ENCODE results near the gene TPH2.

Gene TPH2

DNA sequence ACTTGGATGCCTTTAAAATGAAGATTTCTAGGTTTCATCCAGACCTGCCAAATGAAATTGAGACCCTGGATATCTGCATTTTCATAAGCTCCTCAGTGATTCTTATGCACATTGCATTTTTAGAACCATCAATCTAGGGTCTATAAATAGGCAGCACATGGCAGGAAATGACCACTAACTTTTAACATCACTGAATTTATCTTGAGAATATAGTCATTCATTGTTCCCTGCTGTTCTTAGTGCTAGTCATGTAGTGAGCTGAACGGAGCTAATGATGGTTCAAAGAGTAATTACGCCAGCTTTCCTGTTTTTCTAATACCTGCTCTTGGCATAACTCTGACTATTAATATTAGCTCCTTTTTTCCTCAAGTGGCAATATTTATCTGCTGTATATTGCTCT lies 91.6 kb downstream of the TPH2 start:
- DNase-seq (ENCODE audit: extremely low read depth in 1 of 2, low read depth in 1 of 2), result no peak

DNA sequence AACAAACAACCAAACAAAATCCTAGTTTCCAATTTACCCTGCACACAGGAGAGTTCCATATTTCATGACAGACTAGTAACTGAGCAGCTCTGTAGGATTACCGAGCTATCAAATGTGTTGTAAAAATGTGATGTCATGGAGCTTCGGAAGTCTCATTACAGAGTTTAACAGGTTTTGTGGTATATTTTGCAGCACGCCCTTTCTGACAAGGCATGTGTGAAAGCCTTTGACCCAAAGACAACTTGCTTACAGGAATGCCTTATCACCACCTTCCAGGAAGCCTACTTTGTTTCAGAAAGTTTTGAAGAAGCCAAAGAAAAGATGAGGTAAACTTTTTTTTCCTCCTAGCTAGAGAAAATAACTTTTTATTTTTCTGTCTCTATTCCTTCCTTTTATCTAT lies 92.4 kb downstream of the TPH2 start:
- no peak for DNase-seq (ENCODE audit: extremely low read depth in 1 of 2, low read depth in 1 of 2)

DNA sequence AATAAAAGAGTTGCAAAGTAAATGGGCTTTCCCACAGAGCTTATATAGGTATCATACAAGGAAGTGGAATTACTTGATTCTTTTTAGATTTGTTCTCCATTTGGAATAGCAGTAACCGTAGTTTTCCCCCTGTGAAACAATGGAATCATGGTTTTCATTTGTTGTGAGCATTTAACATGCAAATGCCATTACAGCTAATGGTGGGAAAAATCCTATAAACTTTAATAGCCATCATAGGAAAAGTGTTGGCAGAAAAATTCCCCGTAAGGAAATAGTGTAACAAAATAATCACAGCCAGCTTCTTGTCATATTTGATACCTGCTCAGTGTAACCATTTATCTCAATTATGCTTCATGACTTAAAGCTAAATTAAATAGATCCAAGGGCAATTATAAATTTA lies 95.3 kb downstream of the TPH2 start:
- DNase-seq (ENCODE audit: extremely low read depth in 1 of 2, low read depth in 1 of 2), result no peak

DNA sequence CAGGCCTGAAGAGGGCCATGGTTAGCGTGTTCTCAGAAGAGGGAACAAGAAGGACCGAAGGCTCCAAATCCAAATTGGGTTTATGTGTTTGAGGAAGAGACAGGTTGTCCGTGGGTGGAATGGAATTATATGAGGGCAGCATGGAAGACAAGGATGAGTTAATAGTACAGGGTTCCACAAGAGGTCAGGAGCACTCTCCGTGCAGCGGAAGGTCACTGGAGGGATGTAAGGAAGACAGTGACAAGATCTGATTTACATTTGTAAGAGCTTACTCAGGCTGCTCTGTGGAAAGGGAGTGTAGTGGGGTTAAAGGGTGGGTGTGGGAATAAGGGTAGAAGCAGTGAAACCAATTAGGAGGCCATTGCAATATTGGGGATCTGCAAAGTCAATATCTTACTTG lies 97.0 kb downstream of the TPH2 start:
- no peak for DNase-seq (ENCODE audit: extremely low read depth in 1 of 2, low read depth in 1 of 2)

DNA sequence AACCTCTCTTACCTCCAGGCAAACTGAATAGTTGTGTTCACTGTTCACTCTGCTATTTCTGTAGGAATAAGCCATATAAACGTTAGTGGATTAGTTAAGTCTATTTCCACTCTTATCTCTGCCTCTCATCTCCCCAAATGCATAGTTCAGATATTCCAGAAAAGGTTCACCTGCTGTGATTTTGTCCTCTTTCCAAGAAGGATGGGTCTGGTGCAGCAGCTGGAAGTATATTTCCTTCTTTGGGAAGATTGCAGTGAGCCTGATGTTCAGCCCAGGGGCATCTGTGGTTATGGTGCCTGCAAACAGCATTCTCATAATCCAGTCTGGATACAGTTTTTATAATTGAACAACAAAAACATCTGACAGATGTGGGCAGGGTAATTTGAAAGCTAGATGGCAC lies 97.7 kb downstream of the TPH2 start:
- no peak for DNase-seq (ENCODE audit: extremely low read depth in 1 of 2, low read depth in 1 of 2)

DNA sequence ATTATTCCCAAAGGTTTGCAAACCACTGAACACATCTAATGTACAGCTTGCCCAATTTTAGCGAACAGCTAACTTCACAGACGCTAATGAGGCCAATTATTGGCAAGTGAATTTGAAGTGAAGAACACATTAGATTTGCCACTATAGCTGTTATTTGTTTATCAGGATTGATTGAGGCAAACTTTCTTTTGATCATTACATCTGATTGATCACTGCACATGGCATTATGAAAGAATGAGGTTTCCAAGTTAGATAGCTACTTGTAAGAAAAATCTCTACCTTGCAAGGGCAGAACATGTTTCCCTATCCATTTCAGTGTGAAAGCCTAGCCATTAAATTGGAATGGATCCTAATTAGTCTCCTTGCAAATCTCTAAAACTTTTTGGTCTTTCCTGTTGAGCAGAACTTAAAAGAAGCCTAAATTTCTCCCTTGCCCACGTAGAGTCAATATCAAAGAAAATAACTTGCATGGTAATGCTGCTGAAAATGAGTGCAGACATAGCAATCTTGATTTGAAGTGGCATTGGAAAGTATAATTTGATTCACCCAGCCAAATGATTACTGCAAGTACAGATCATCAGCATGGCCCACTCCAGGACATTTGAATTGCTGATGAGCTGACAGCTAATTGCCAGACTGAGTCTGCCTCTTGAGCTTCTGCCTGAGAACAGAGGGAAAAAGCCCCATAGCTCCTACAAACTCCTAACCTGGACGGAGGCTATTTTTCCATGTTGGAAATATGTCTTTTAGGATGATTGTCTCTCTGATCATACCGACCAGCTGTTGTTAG lies 98.6 kb downstream of the TPH2 start:
- no peak for DNase-seq (ENCODE audit: extremely low read depth in 1 of 2, low read depth in 1 of 2)

DNA sequence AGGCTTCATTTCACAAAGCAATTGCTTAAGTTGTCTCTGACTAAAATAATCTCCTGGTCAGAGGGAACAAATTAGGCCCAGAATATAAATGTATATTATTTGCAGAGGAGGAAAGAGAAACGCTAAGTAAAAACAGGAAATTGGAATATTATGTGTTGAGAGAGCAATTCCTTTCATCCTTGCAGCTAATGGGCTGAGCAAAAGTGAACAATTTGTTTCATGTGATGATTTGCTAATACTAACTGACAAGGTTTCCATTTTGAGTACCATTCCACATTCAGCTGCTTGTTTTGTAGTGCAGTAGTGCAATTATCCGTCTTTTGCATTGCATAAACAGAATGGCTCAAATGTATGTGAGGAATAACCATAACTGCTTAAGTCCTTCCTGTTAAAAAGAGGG lies 103.2 kb downstream of the TPH2 start:
- DNase-seq (ENCODE audit: extremely low read depth in 1 of 2, low read depth in 1 of 2), result no peak

DNA sequence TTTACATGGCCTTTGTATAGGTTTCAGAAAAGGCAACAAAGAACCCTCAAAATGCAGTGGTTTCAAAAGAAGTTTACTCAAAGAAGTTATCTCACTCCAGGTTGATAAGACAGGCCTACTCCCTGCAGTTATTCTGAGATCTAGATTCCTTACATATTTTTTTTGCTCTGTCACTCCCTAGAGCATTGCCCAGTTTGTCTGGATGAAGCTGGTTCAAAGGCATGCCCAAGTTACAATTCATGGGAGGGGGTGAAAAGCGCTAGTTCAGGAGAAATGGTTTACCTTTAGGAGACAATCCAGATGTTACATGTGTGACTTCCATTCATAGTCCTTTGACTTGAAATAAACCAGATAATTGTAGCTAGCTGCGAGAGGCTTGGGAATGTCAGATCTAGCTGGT lies 115.0 kb downstream of the TPH2 start:
- no peak for DNase-seq (ENCODE audit: extremely low read depth in 1 of 2, low read depth in 1 of 2)

DNA sequence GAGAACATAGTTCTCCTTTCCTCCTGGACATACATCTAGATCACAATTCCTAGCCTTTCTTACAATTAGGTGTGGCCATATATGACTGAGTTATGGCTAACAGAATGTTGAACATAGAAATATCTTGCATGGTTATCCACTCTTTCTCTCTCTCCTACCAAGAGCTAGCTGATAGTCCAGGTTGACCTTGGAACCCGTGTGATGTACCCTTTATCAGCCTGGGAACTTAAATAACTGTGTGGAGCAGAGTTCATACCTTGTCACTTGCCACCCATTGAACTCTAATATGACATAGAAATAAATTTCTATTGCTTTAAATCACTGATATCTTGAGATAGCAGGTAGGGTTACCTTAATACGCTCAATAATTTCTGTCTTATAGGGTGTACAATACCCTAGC lies 115.9 kb downstream of the TPH2 start:
- DNase-seq (ENCODE audit: extremely low read depth in 1 of 2, low read depth in 1 of 2), result no peak

DNA sequence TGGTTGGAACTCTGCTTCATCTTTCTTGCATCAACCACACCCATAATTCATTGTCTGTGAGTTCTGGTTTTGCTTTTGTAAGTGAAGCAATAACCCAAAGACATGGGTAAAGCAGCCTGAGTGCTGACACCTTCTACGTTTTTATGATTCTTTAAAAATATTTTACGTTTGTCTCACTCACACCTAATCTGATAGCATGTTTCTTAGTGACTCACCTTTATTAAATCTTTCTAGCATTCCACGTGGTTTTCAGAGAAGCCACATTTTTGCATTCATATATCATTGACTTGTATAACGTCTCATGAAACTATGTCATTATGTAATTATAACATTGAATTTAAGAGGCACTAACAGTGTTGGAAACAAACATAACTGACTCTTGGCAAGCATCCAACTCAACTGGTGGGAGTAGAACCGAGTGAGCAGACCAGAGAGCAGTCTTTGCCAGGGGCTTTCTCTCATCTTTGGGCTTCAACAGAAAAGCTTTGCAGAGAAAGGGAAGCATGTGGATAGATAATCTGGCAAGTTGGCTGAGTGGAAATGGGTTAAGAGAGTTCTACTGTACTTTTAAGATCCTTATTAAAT lies 118.8 kb downstream of the TPH2 start:
- no peak for DNase-seq (ENCODE audit: extremely low read depth in 1 of 2, low read depth in 1 of 2)

DNA sequence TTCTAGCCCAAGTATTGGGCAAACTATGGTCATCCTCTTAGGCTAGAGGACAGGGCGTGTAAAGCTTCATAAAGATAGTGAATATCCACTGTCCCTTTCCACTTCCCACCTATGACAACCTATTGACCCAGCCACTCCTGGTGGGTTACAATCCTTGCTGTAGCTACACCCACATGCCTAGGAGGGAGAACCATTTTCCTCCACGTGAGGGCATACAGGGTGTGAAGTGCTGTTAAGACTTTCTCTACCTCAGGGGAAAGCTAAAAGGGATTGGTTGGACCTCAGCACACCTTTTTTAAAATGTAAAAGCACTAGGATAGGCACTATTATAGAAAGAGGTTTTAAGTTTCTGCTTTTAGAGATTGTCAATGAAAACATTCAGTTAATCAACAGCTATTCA lies 124.4 kb downstream of the TPH2 start:
- DNase-seq (ENCODE audit: extremely low read depth in 1 of 2, low read depth in 1 of 2), result no peak

DNA sequence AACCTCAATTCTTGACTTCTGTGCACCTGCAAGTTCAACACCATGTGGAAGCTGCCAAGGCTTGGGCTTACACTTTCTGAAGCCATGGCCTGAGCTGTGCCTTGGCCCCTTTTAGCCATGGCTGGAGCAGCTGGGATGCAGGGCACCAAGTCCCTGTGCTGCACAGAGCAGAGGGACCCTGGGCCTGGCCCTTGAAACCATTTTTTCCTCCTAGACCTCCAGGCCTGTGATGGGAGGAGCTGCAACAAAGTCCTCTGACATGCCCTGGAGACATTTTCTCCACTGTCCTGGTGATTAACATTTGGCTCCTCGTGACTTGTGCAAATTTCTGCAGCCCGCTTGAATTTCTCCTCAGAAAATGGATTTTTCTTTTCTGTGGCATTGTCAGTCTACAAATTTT lies 132.4 kb downstream of the TPH2 start:
- no peak for DNase-seq (ENCODE audit: extremely low read depth in 1 of 2, low read depth in 1 of 2)

DNA sequence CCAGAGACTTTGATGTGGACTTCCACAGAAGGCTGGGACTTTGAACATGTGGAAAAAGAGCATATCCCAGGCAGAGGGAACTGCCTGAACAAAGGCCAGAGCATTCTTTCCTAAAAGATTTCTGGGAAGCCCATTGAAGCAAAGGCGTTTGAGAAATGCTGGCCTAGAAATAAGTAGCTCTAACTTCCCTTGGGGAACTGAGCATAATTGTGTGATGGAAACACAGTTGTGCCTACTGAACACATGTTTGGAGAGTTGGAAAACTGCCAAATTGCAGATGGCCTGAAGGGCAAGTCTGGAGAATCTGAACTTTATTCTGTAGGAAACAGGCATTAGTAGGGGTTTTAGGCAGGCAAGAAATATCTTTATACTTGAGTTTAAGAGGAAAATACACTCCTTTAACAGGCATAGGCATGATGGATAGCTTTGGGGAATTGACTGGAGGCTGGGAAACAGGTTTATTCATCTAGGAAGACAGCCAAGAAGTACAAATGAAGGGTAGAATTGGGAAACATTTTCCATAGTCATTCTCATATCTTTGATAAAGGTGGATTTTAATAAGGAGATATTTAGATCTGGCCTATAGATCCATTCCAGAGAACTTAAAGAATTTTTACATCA lies 134.1 kb downstream of the TPH2 start:
- DNase-seq (ENCODE audit: extremely low read depth in 1 of 2, low read depth in 1 of 2), result no peak

DNA sequence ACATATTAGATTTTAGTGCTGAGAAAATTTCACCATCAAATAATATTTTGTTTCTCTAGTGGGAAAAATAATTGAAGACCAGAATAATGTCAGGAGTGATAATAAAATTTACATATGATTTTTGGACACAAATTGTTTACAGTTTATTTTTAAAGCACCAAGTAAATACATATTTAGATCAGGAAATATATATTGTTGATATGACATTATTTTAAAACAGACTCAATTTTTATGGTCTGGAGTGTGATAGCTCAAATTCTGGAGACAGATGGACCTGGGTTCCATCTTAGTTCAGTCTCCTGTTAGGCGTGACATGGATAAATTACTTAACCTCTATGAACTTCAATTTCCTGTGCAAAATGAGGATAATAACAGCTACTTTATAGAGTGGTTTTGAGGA lies 135.4 kb downstream of the TPH2 start:
- DNase-seq (ENCODE audit: extremely low read depth in 1 of 2, low read depth in 1 of 2), result no peak

DNA sequence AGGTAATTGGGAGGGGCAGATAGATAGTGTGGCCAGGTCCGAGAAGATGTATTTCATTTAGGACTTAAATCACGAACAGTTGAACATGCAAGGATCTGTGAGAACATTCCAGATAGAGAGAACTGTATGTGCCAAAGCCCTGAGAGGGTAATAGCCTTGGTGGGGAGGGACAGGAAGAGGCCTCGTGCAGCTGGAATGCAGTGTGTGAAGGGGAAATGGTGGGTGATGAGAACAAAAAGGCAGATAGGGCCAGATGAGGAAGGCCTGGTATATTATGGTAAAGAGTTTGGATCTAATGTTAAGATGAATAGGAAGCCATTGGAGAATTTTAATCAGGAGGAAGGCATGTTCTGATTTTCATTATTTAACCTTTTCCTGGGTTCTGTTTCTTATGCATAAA lies 136.3 kb downstream of the TPH2 start:
- no peak for DNase-seq (ENCODE audit: extremely low read depth in 1 of 2, low read depth in 1 of 2)

DNA sequence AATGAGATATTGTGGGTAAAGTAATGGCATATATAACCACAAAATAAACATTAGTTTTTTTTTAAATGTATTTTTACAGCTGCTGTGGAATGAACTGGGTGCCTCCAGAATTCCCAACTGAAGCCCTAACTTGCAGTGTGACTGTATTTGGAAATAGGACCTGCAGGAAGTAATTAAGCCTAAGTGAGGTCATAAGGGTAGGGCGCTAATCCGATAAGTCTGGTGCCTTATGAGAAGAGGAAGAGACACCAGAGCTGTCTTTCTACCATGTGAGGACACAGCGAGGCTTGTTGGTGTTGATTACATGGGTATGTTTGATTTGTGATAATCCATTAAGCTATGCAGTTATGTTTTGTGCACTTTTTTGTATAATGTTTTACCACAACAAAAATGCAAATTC lies 136.8 kb downstream of the TPH2 start:
- no peak for DNase-seq (ENCODE audit: extremely low read depth in 1 of 2, low read depth in 1 of 2)

DNA sequence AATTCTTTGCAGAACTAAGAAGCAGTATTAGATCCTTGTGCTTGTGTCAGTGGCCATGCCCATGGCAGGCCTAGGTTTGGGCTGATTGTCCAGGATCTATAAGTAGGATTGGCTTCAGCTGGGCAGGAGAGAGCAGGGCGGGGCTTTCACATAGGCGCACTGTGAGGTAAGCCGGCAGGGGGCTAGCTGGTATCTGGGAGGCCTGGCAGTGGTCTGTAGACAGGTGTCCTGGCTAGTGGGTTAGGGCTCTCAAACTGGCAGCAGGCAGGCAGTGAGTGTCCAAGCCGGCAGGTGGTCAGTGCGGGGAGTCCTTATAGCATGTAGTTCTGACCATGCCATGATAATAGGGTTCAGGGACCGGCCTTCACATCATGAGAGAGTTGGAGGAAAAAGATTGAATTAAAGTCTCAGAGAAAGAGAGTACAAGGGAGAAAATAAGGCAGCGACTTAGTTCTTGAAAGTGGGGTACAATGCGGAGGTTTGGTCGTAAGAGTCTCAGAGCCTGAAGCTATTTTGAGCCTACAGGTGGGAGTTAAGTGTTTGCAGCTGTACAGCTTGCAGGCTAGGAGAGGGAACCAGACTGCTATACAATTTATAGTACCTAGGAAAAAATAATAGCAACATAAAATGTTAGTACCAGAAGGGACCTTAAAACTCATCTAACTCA lies 137.4 kb downstream of the TPH2 start:
- no peak for DNase-seq (ENCODE audit: extremely low read depth in 1 of 2, low read depth in 1 of 2)

DNA sequence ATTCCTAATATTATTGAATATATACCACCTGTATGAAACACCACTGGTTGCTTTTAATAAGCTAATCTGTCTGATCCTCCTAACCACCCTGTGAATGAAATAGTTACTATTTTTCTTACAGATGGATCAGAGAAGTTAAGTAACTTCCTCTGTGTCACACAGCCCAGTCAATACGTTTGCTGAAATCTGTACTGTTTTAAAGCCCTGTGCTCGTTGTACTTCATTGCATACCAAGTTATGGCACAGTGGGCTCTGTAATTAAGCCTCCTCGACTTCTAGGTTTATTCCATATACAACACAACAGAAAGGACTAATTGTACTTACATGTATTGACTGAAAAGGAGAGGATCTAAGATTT lies 137.9 kb downstream of the TPH2 start:
- no peak for DNase-seq (ENCODE audit: extremely low read depth in 1 of 2, low read depth in 1 of 2)

DNA sequence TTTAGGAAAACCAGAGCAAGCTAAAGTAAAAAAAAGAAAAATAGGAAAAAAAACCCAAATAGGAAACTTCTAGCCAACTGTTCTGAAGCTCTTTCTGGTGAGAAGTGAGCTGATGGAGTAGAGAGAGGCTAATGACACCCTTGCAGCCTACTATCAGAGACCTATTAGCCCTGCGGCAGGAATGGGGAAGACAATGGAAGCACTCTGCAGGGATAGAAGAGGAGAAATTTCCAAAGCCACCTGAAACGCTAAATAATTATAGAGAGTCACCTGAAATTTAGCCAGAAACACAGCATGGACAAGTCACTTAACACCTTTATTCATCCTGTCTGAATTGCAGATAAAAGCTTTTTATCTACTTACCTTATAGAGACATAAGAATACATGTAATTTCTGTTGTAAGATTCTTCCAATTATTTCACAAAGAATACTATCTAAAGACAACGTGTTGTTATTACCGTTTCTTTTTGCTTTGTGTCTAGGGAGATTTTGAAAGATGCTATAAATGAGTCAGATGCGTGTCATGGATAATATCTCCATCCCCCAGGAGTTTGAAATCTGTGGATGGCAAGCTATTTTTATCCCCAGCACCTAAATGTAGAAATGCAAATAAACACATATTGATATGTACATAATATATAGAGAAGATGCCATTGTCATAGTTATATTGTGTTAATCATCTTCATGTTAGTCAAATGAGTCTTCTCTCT lies 138.6 kb downstream of the TPH2 start:
- no peak for DNase-seq (ENCODE audit: extremely low read depth in 1 of 2, low read depth in 1 of 2)

DNA sequence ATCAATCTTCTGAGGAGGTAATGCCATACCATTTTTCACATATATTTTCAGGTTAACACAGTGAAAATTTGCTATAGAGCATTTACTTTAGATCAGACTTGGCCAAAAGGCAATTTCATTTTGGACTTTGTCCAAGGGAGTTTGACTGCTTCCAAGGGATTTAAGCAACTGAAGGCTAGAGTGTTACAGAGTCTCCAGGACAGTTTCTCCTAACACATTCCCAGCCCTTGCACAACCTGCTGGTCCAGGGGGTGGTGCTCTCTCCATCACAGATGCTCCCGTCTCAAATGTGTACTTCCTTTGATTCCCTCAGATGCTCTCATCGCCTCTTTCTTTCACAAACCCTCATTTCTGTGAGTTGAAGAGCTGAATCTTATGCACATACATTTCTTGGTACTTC lies 143.1 kb downstream of the TPH2 start:
- DNase-seq (ENCODE audit: extremely low read depth in 1 of 2, low read depth in 1 of 2), result no peak

All from activated CD8-positive, alpha-beta memory T cell treated with anti-CD3 and anti-CD28 coated beads for 1 hour (primary cell).